KMS-11 (cell line): Measurements from ENCODE around the gene P2RX1.

Experiments used
- H2AFZ ChIP-seq: fragments of 200-600 bp; sonication (generic); 2 replicates; pipeline ENCODE4 v1.6.1; 2016; ENCODE audit warnings: antibody characterized with exemption, mixed run types, low read depth
- H3K27ac ChIP-seq: fragments of 200-600 bp; sonication (generic); 2 replicates; pipeline ENCODE4 v1.6.1; 2016; ENCODE audit warnings: mild to moderate bottlenecking, mixed run types
- H3K27me3 ChIP-seq: fragments of 200-600 bp; sonication (generic); 2 replicates; pipeline ENCODE4 v1.6.1; 2017; ENCODE audit warnings: mild to moderate bottlenecking, low read depth, mixed run types, moderate library complexity; ENCODE audit not compliant: insufficient read depth
- H3K36me3 ChIP-seq: fragments of 200-600 bp; sonication (generic); 2 replicates; pipeline ENCODE4 v1.6.1; 2017; ENCODE audit warnings: mild to moderate bottlenecking, mixed run types; ENCODE audit not compliant: insufficient read depth
- H3K4me1 ChIP-seq: fragments of 200-600 bp; sonication (generic); 2 replicates; pipeline ENCODE4 v1.6.1; 2016; ENCODE audit warnings: mild to moderate bottlenecking, low read depth, mixed run types; ENCODE audit not compliant: poor library complexity, severe bottlenecking
- H3K4me2 ChIP-seq: fragments of 200-600 bp; sonication (generic); 2 replicates; pipeline ENCODE4 v1.7.0; 2016; ENCODE audit warnings: mild to moderate bottlenecking, mixed run types
- H3K4me3 ChIP-seq: fragments of 200-600 bp; sonication (generic); IDR thresholded peaks from 2 replicates; pipeline ENCODE4 v1.6.1; 2017; ENCODE audit warnings: low read depth, low read length, mixed read lengths; ENCODE audit not compliant: insufficient read depth
- H3K79me2 ChIP-seq: fragments of 200-600 bp; sonication (generic); 2 replicates; pipeline ENCODE4 v1.6.1; 2016; ENCODE audit warnings: low read depth, mixed run types; ENCODE audit not compliant: insufficient read depth
- H3K9ac ChIP-seq: fragments of 200-600 bp; sonication (generic); 2 replicates; pipeline ENCODE4 v1.6.1; 2016; ENCODE audit warnings: mild to moderate bottlenecking, mixed run types
- H4K20me1 ChIP-seq: fragments of 200-600 bp; sonication (generic); 2 replicates; pipeline ENCODE4 v1.6.1; 2016; ENCODE audit warnings: mild to moderate bottlenecking, mixed run types; ENCODE audit not compliant: insufficient read depth
- CTCF ChIP-seq: fragments of 200-600 bp; sonication (generic); conservative IDR thresholded peaks from 2 replicates; pipeline ENCODE4 v1.6.1; 2017; ENCODE audit warnings: low read depth, mild to moderate bottlenecking, antibody characterized with exemption, low read length, moderate library complexity, mixed read lengths

P2RX1 gene

GRCh38 chr17:3918372-3919122, 2.3 kb upstream of the P2RX1 start:
- Histone ChIP-seq H4K20me1 (no peaks in the 10 kb centered on the region), H3K4me3 (no peak overlapping the region), H3K36me3 (no peaks in the 10 kb centered on the region), H3K4me1 (peaks cover 6% of the 10 kb centered on the region), H2AFZ (no peak overlapping the region), H3K27me3 (no peaks in the 10 kb centered on the region), H3K27ac (no peak overlapping the region), H3K9ac (no peak overlapping the region), H3K4me2 (no peak overlapping the region), H3K79me2 (no peaks in the 10 kb centered on the region)
- TF ChIP-seq CTCF = no peak

GRCh38 chr17:3917391-3917931, 1.2 kb upstream of the P2RX1 start:
- Histone ChIP-seq H3K4me2 (no peak overlapping the region), H3K4me1 (peaks cover 6% of the 10 kb centered on the region), H3K27ac (no peak overlapping the region), H3K27me3 (no peaks in the 10 kb centered on the region), H3K9ac (no peak overlapping the region), H3K4me3 (no peak overlapping the region), H4K20me1 (no peaks in the 10 kb centered on the region), H3K79me2 (no peaks in the 10 kb centered on the region), H3K36me3 (no peaks in the 10 kb centered on the region), H2AFZ (no peak overlapping the region)
- no peak for TF ChIP-seq CTCF

- Histone ChIP-seq H3K27ac (no peak overlapping the region), H3K36me3 (no peaks in the 10 kb centered on the region), H3K79me2 (no peaks in the 10 kb centered on the region), H3K9ac (no peak overlapping the region), H2AFZ (no peak overlapping the region), H4K20me1 (no peaks in the 10 kb centered on the region), H3K27me3 (no peaks in the 10 kb centered on the region), H3K4me1 (peaks cover 6% of the 10 kb centered on the region), H3K4me2 (no peak overlapping the region), H3K4me3 (no peak overlapping the region)
- no peak for TF ChIP-seq CTCF
Observed at GRCh38 chr17:3916825-3917224, 560 bp upstream of the P2RX1 start.

GRCh38 chr17:3915581-3915994, 677 bp downstream of the P2RX1 start:
- no peak overlapping the region for H3K4me2 ChIP-seq
- H3K4me3 ChIP-seq = no peak overlapping the region
- H2AFZ ChIP-seq = no peak overlapping the region
- H3K27ac ChIP-seq = no peak overlapping the region
- H3K4me1 ChIP-seq = peaks cover 6% of the 10 kb centered on the region
- H3K27me3 ChIP-seq = no peaks in the 10 kb centered on the region
- H3K36me3 ChIP-seq = no peaks in the 10 kb centered on the region
- no peak overlapping the region for H3K9ac ChIP-seq
- H3K79me2 ChIP-seq = no peaks in the 10 kb centered on the region
- no peak for TF ChIP-seq CTCF
- no peaks in the 10 kb centered on the region for H4K20me1 ChIP-seq
